BJ (cell line): Measurements from ENCODE around the gene ZNF689. TPM values are rescaled to one million over a fixed set of nuclear protein-coding genes. Genes with fewer than 3 reads are reported as not detected.
A peak's percentile ranks its signal among the peaks of the same experiment; 100 is the strongest.

Source experiments
- CTCF ChIA-PET: fragments of 350-600 bp; formaldehyde crosslinking; extraction: SDS; loops from one replicate; lab custom pipeline; 2021; ENCODE audit warnings: antibody characterized with exemption, inconsistent platforms; lab: Yijun Ruan, JAX
- POLR2A ChIA-PET: fragments of 300-600 bp; sonication (Branson Sonifier 250); formaldehyde crosslinking; extraction: SDS; loops from one replicate; lab custom pipeline; 2021; ENCODE audit warnings: antibody characterized with exemption; lab: Charles Lee
- DNase-seq: peaks from one replicate; pipeline ENCODE4 v3.0.0-alpha.2; 2011; ENCODE audit warnings: low read depth
- H3K27me3 ChIP-seq: 2 replicates; pipeline ENCODE4 v1.6.0; 2011; ENCODE audit warnings: low read length; ENCODE audit not compliant: control insufficient read depth, insufficient read depth
- H3K36me3 ChIP-seq: 2 replicates; pipeline ENCODE4 v1.5.1; 2011; ENCODE audit warnings: low read length; ENCODE audit not compliant: control insufficient read depth, insufficient read depth
- H3K4me3 ChIP-seq: 2 replicates; pipeline ENCODE4 v1.5.1; 2011; ENCODE audit warnings: low read depth, mild to moderate bottlenecking, control low read depth, low read length
- CTCF ChIP-seq: IDR thresholded peaks from 2 replicates; pipeline ENCODE4 v1.5.1; 2011; ENCODE audit warnings: low read depth, mild to moderate bottlenecking, control low read depth, inconsistent platforms, low read length, moderate library complexity; ENCODE audit not compliant: insufficient read depth
- polyA plus RNA-seq: library from polyadenylated mRNA; depleted of rRNA; stranded (reverse); fragments of >200 nt; gene quantifications from 2 replicates; pipeline ENCODE4 v1.2.3, GENCODE V29; 2011

Gene ZNF689
- polyA plus RNA-seq, 1 experiment = 4.1 TPM

GRCh38 chr16:30651124-30652004 lies 41.2 kb upstream of the ZNF689 start:
- no peak for DNase-seq
- peak; percentile 52 for TF ChIP-seq CTCF
- POLR2A ChIA-PET = interaction anchor here (0.6 to 0.7 kb wide), 2 partner anchors 17 to 243 kb away, joined by 8 read pairs; no protein-coding TSS in a partner anchor

GRCh38 chr16:30650369-30651123 lies 40.4 kb upstream of the ZNF689 start, which contains the start of gene PRR14:
Gene PRR14, plus strand, starts transcription at chr16:30650960. Its CDS starts 686 bp downstream, at chr16:30651646.
- TF ChIP-seq CTCF = no peak

More at GRCh38 chr16:30651124-30652004, 41.2 kb upstream of the ZNF689 start:
- Histone ChIP-seq H3K27me3 (no peaks in the 10 kb centered on the region), H3K36me3 (peaks cover 17% of the 10 kb centered on the region), H3K4me3 (peak overlapping the region; percentile 88)
- CTCF ChIA-PET = interaction anchor here (0.6 to 2.3 kb wide), 11 partner anchors 9 to 117 kb away, joined by 3 to 9 read pairs (median 4); partner anchors contain the start of gene ZNF747

GRCh38 chr16:30649725-30650368 lies 39.7 kb upstream of the ZNF689 start:
- CTCF ChIA-PET = interaction anchor here (1.0 to 2.3 kb wide), 7 partner anchors 9 to 44 kb away, joined by 3 to 9 read pairs (median 4); no protein-coding TSS in a partner anchor

More at GRCh38 chr16:30650369-30651123, 40.4 kb upstream of the ZNF689 start, which contains the start of gene PRR14:
- Histone ChIP-seq H3K27me3 (no peaks in the 10 kb centered on the region), H3K4me3 (peak within 1 kb of the TSS; percentile 88), H3K36me3 (peaks cover 12% of the 10 kb centered on the region)
- ChIA-PET POLR2A (interaction anchor here (0.6 to 0.7 kb wide), 3 partner anchors 16 to 367 kb away, joined by 6 to 8 read pairs (median 8); no protein-coding TSS in a partner anchor), CTCF (interaction anchor here (0.6 to 2.3 kb wide), 9 partner anchors 9 to 116 kb away, joined by 3 to 9 read pairs (median 4); partner anchors contain the start of gene ZNF747)
- peak; percentile 97 for DNase-seq

GRCh38 chr16:30647274-30647571 lies 37.0 kb upstream of the ZNF689 start:
- TF ChIP-seq CTCF = no peak
- no peaks in the 10 kb centered on the region for H3K27me3 ChIP-seq
- CTCF ChIA-PET = no interaction called here
- POLR2A ChIA-PET = no interaction called here
- H3K4me3 ChIP-seq = no peak overlapping the region
- H3K36me3 ChIP-seq = no peaks in the 10 kb centered on the region
- DNase-seq = no peak

More at GRCh38 chr16:30649725-30650368, 39.7 kb upstream of the ZNF689 start:
- POLR2A ChIA-PET = no interaction called here
- no peak for TF ChIP-seq CTCF
- H3K27me3 ChIP-seq = no peaks in the 10 kb centered on the region
- H3K36me3 ChIP-seq = peaks cover 5% of the 10 kb centered on the region
- no peak for DNase-seq
- peak overlapping the region; percentile 15 for H3K4me3 ChIP-seq
